HCT116 (cell line): Measurements from ENCODE around the gene RSPO4. TPM values are rescaled to one million over a fixed set of nuclear protein-coding genes. Genes with fewer than 3 reads are reported as not detected.

ENCODE experiments used
- ATAC-seq: fragments of 200-7000 bp; cut with Tn5 transposase; 2 replicates; pipeline ENCODE4 v1.9.1; 2020; ENCODE audit warnings: mild to moderate bottlenecking, moderate library complexity
- BruUV-seq: library from RNA; stranded (reverse); fragments of 400-500 nt; replicated peaks from 2 replicates; lab custom pipeline; 2021; lab: Mats Ljungman, UMichigan
- CTCF ChIA-PET: fragments of 300-600 bp; sonication (Branson Sonifier 250); formaldehyde crosslinking; loops from one replicate; lab custom pipeline; 2021; ENCODE audit warnings: antibody characterized with exemption; lab: Charles Lee
- POLR2A ChIA-PET: fragments of 300-600, 350-600 bp; sonication (Branson Sonifier 250); formaldehyde crosslinking; loops from one replicate; lab custom pipeline; 2021; ENCODE audit warnings: antibody characterized with exemption; lab: Charles Lee
- RAD21 ChIA-PET, 2 experiments: fragments of 300-600 bp; sonication (Branson Sonifier 250); formaldehyde crosslinking; loops; one replicate each; lab custom pipeline; 2023; ENCODE audit warnings: low total read pairs in 2 of 2; ENCODE audit not compliant: uncharacterized antibody in 2 of 2, unreplicated experiment in 2 of 2, low non-redundant PET in 1 of 2; lab: Charles Lee
- DNase-seq: peaks from one replicate; pipeline ENCODE4 v3.0.0-alpha.2; 2010; ENCODE audit warnings: low read depth, low spot score
- H2AFZ ChIP-seq: fragments of 200-600 bp; shearing (Covaris generic), sonication (generic); 2 replicates; pipeline ENCODE4 v1.6.1; 2017; ENCODE audit warnings: low read depth, mixed run types, mixed read lengths, antibody characterized with exemption, low read length; ENCODE audit not compliant: poor library complexity, severe bottlenecking
- H3K27ac ChIP-seq: 2 replicates; pipeline ENCODE4 v1.5.1; 2012; ENCODE audit warnings: low read depth, low read length
- H3K27me3 ChIP-seq: fragments of 200-600 bp; sonication (generic); 2 replicates; pipeline ENCODE4 v1.6.1; 2016; ENCODE audit warnings: mixed run types, low read length, mixed read lengths; ENCODE audit not compliant: insufficient read depth
- H3K36me3 ChIP-seq, 2 experiments: fragments of 200-500 bp in 1 of 2; fragments of 200-600 bp in 1 of 2; sonication (Bioruptor generic) in 1 of 2; sonication (generic) in 1 of 2; 2 replicates each; pipeline versions ENCODE4 v1.5.1 to v1.6.1; 2014 to 2016; ENCODE audit warnings: low read length in 2 of 2, inconsistent platforms in 1 of 2, mixed read lengths in 1 of 2, mixed run types in 1 of 2; ENCODE audit not compliant: insufficient read depth in 2 of 2, control insufficient read depth in 1 of 2
- H3K4me1 ChIP-seq, 2 experiments: fragments of 200-600 bp in 1 of 2; sonication (generic) in 1 of 2; 2 replicates each; pipeline versions ENCODE4 v1.5.1 to v1.6.1; 2012 to 2017; ENCODE audit warnings: low read length in 2 of 2, inconsistent platforms in 1 of 2, mild to moderate bottlenecking in 1 of 2, mixed read lengths in 1 of 2, mixed run types in 1 of 2, moderate library complexity in 1 of 2; ENCODE audit not compliant: insufficient read depth in 2 of 2, control insufficient read depth in 1 of 2
- H3K4me2 ChIP-seq: fragments of 200-600 bp; sonication (generic); 2 replicates; pipeline ENCODE4 v1.6.1; 2017; ENCODE audit warnings: mixed run types, low read length, mixed read lengths
- H3K4me3 ChIP-seq, 2 experiments: fragments of 200-600 bp in 1 of 2; sonication (generic) in 1 of 2; replicated peaks in 1 of 2; 2 replicates each; pipeline ENCODE4 v1.5.1; 2011 to 2016; ENCODE audit warnings: low read length in 2 of 2, control low read depth in 1 of 2, low read depth in 1 of 2, mild to moderate bottlenecking in 1 of 2, mixed read lengths in 1 of 2, mixed run types in 1 of 2
- H3K79me2 ChIP-seq: fragments of 200-600 bp; sonication (generic); 2 replicates; pipeline ENCODE4 v1.6.1; 2017; ENCODE audit warnings: mild to moderate bottlenecking, mixed run types, low read length, moderate library complexity, mixed read lengths; ENCODE audit not compliant: insufficient read depth
- H3K9ac ChIP-seq: fragments of 200-600 bp; sonication (generic); 2 replicates; pipeline ENCODE4 v1.6.1; 2016; ENCODE audit warnings: low read length, mixed read lengths
- H3K9me2 ChIP-seq: fragments of 200-600 bp; sonication (generic), shearing (Covaris generic); 2 replicates; pipeline ENCODE4 v1.6.1; 2017; ENCODE audit warnings: mixed run types, mild to moderate bottlenecking, moderate library complexity; ENCODE audit not compliant: insufficient read depth
- H3K9me3 ChIP-seq, 2 experiments: fragments of 200-500 bp in 1 of 2; fragments of 200-600 bp in 1 of 2; sonication (Bioruptor generic) in 1 of 2; sonication (generic) in 1 of 2; 2 replicates each; pipeline ENCODE4 v1.6.1; 2014 to 2017; ENCODE audit warnings: low read length in 2 of 2, mixed read lengths in 2 of 2, inconsistent platforms in 1 of 2, low read depth in 1 of 2, mild to moderate bottlenecking in 1 of 2, mixed run types in 1 of 2, moderate library complexity in 1 of 2; ENCODE audit not compliant: control insufficient read depth in 1 of 2, insufficient read depth in 1 of 2
- H4K20me1 ChIP-seq: fragments of 200-600 bp; sonication (generic), shearing (Covaris generic); 2 replicates; pipeline ENCODE4 v1.6.1; 2017; ENCODE audit warnings: mixed run types, mild to moderate bottlenecking, moderate library complexity; ENCODE audit not compliant: insufficient read depth
- CBX3 ChIP-seq: IDR thresholded peaks from 2 replicates; pipeline ENCODE4 v1.6.1; 2012; ENCODE audit warnings: low read depth
- ELF1 ChIP-seq: IDR thresholded peaks from 2 replicates; pipeline ENCODE4 v1.6.1; 2012; ENCODE audit warnings: low read depth, borderline replicate concordance
- EZH2 ChIP-seq: fragments of 200-600 bp; sonication (generic); IDR thresholded peaks from 2 replicates; pipeline ENCODE4 v1.6.1; 2017; ENCODE audit warnings: antibody characterized with exemption, mixed run types
- EZH2phosphoT487 ChIP-seq: fragments of 200-600 bp; IDR thresholded peaks from 2 replicates; pipeline ENCODE4 v1.6.1; 2018; ENCODE audit warnings: antibody characterized with exemption, borderline replicate concordance
- FOSL1 ChIP-seq: IDR thresholded peaks from 2 replicates; pipeline ENCODE4 v1.6.1; 2012; ENCODE audit warnings: low read depth
- POLR2A ChIP-seq: IDR thresholded peaks from 2 replicates; pipeline ENCODE4 v1.7.0; 2011; ENCODE audit warnings: borderline replicate concordance; ENCODE audit not compliant: insufficient read depth, insufficient read length; ENCODE audit errors: extremely low read depth
- POLR2AphosphoS5 ChIP-seq: IDR thresholded peaks from 2 replicates; pipeline ENCODE4 v1.6.1; 2011; ENCODE audit warnings: mild to moderate bottlenecking, low read depth, low read length, moderate library complexity
- RAD21 ChIP-seq: IDR thresholded peaks from 2 replicates; pipeline ENCODE4 v1.6.1; 2012; ENCODE audit warnings: low read depth, mild to moderate bottlenecking
- SP1 ChIP-seq: IDR thresholded peaks from 2 replicates; pipeline ENCODE4 v1.6.1; 2012; ENCODE audit warnings: low read depth
- TCF7L2 ChIP-seq: IDR thresholded peaks from 2 replicates; pipeline ENCODE4 v1.7.0; 2011; ENCODE audit warnings: borderline replicate concordance, inconsistent platforms; ENCODE audit not compliant: insufficient read depth, insufficient read length; ENCODE audit errors: extremely low read depth
- YY1 ChIP-seq: IDR thresholded peaks from 2 replicates; pipeline ENCODE4 v1.6.1; 2011; ENCODE audit warnings: low read length, low read depth, moderate library complexity, mild to moderate bottlenecking; ENCODE audit not compliant: insufficient replicate concordance; ENCODE audit errors: extremely low read depth
- ZNF274 ChIP-seq: fragments of 200-500 bp; sonication (Bioruptor generic); IDR thresholded peaks from 2 replicates; pipeline ENCODE4 v1.6.1; 2014; ENCODE audit warnings: mild to moderate bottlenecking, low read depth, low read length, inconsistent platforms
- intact Hi-C: fragments of 100-400 bp; cut with micrococcal nuclease; formaldehyde crosslinking; loops from 2 replicates; pipeline ENCODE4 v1.10.0; 2022
- total RNA-seq: library from RNA; stranded (reverse); gene quantifications from one replicate; pipeline ENCODE4 v1.2.1, GENCODE V29; 2021; ENCODE audit not compliant: unreplicated experiment
- TF ChIP-seq, protein P1 (sequence below), 3 experiments: fragments of 200-600 bp in 1 of 3; sonication (generic) in 1 of 3; IDR thresholded peaks in 2 of 3; conservative IDR thresholded peaks in 1 of 3; 2 replicates each; pipeline ENCODE4 v1.5.1; 2012 to 2017; ENCODE audit warnings: low read depth in 2 of 3, low read length in 2 of 3, antibody characterized with exemption in 1 of 3, borderline replicate concordance in 1 of 3, control low read depth in 1 of 3, mild to moderate bottlenecking in 1 of 3, mixed read lengths in 1 of 3, mixed run types in 1 of 3, moderate library complexity in 1 of 3; ENCODE audit not compliant: insufficient read depth in 1 of 3
- TF ChIP-seq, protein P2 (sequence below): IDR thresholded peaks from 2 replicates; pipeline ENCODE4 v1.6.1; 2012
- TF ChIP-seq, protein P3 (sequence below): IDR thresholded peaks from 2 replicates; pipeline ENCODE4 v1.6.1; 2012
- TF ChIP-seq, protein P4 (sequence below): IDR thresholded peaks from 2 replicates; pipeline ENCODE4 v1.6.1; 2011; ENCODE audit warnings: mild to moderate bottlenecking, low read length, moderate library complexity; ENCODE audit not compliant: insufficient replicate concordance; ENCODE audit errors: extremely low read depth

Gene RSPO4
- total RNA-seq, 1 experiment from 2014 or later = 0.84 TPM

DNA sequence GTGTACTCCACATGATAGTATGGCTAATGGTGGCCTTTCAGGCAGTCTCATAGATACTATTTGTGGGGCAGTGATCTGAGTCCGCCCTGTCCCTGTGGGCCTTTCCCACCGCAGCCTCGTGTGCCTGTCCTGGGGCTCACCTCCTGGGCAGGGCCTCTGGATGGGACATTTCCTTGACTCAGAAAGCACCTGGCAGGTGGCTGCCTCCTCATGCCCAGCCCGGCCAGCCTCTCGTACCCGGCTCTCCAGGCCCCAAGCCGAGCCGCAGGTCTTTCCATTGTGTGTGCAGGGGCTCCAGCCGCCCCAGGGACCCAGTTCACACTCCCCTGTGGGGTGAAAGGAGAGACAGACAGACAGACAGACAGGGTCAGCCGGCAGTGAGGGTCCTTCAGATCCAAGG is 38.3 kb downstream of the RSPO4 start:
- no peaks in the 10 kb centered on the region for H3K9me2 ChIP-seq
- no peaks in the 10 kb centered on the region for H3K9me3 ChIP-seq
- no TSS peak for BruUV-seq
- RAD21 ChIA-PET = no interaction called here
- H3K4me3 ChIP-seq = no peak overlapping the region
- no peaks in the 10 kb centered on the region for H3K79me2 ChIP-seq
- POLR2A ChIA-PET = no interaction called here
- H3K4me2 ChIP-seq = no peak overlapping the region
- peaks cover 0 to 10% of the 10 kb centered on the region in 2 experiments; a peak in 1 of 4 replicates for H3K4me1 ChIP-seq
- TF ChIP-seq EZH2phosphoT487 (no peak), POLR2AphosphoS5 (no peak), SP1 (no peak)
- TF ChIP-seq, protein P1, sequence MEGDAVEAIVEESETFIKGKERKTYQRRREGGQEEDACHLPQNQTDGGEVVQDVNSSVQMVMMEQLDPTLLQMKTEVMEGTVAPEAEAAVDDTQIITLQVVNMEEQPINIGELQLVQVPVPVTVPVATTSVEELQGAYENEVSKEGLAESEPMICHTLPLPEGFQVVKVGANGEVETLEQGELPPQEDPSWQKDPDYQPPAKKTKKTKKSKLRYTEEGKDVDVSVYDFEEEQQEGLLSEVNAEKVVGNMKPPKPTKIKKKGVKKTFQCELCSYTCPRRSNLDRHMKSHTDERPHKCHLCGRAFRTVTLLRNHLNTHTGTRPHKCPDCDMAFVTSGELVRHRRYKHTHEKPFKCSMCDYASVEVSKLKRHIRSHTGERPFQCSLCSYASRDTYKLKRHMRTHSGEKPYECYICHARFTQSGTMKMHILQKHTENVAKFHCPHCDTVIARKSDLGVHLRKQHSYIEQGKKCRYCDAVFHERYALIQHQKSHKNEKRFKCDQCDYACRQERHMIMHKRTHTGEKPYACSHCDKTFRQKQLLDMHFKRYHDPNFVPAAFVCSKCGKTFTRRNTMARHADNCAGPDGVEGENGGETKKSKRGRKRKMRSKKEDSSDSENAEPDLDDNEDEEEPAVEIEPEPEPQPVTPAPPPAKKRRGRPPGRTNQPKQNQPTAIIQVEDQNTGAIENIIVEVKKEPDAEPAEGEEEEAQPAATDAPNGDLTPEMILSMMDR (IDR thresholded peaks at IDR 0.05 in 2 of 3, conservative IDR thresholded peaks at IDR 0.05 in 1 of 3; ENCODE audit: borderline replicate concordance in 1 of 3, insufficient read depth in 1 of 3, low read depth in 2 of 3, low read length in 2 of 3) = no peak
- TF ChIP-seq, protein P2, sequence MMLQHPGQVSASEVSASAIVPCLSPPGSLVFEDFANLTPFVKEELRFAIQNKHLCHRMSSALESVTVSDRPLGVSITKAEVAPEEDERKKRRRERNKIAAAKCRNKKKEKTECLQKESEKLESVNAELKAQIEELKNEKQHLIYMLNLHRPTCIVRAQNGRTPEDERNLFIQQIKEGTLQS = no peak
- no peak for ATAC-seq
- CTCF ChIA-PET = no interaction called here
- intact Hi-C loops = no loop called here
- no peaks in the 10 kb centered on the region for H4K20me1 ChIP-seq
- H3K27ac ChIP-seq = no peak overlapping the region
- H3K36me3 ChIP-seq = no peaks in the 10 kb centered on the region
- H3K9ac ChIP-seq = no peak overlapping the region
- DNase-seq = no peak
- no peak overlapping the region for H2AFZ ChIP-seq
- H3K27me3 ChIP-seq = no peaks in the 10 kb centered on the region

DNA sequence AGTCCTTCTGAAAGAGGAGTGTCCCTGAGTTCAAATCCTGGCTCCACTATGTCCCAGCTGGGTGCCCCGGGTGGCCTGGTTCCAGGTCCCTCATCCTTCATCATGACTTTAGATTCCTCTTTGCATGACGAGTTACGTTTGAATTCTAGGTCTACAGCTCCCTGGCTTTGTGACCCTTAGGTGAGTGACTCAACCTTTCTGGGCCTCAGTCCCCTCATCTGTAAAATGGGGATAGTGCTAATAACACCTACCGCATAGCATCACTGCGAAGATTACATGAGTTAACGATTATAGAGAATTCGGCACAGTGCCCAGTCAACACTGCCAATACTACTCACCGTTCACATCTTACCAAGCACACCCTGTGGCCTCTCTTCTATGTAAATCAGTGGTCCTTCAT is 39.4 kb downstream of the RSPO4 start:
- RAD21 ChIA-PET = no interaction called here
- CTCF ChIA-PET = no interaction called here
- DNase-seq (no peak), ATAC-seq (no peak)
- BruUV-seq = no TSS peak
- intact Hi-C loops = no loop called here
- Histone ChIP-seq H3K79me2 (no peaks in the 10 kb centered on the region), H3K36me3 (no peaks in the 10 kb centered on the region), H4K20me1 (no peaks in the 10 kb centered on the region), H3K9me3 (no peaks in the 10 kb centered on the region), H3K27ac (no peak overlapping the region), H3K9ac (no peak overlapping the region), H3K4me3 (no peak overlapping the region), H3K4me2 (no peak overlapping the region), H2AFZ (no peak overlapping the region), H3K9me2 (no peaks in the 10 kb centered on the region), H3K27me3 (no peaks in the 10 kb centered on the region), H3K4me1 (peaks cover 0 to 1% of the 10 kb centered on the region in 2 experiments; a peak in 1 of 4 replicates)
- POLR2A ChIA-PET = no interaction called here
- TF ChIP-seq CBX3 (no peak), EZH2phosphoT487 (no peak), FOSL1 (no peak), ZNF274 (no peak), RAD21 (no peak), EZH2 (no peak), SP1 (no peak), POLR2A (no peak), POLR2AphosphoS5 (no peak), YY1 (no peak), ELF1 (no peak), TCF7L2 (no peak)
- TF ChIP-seq, protein P3, sequence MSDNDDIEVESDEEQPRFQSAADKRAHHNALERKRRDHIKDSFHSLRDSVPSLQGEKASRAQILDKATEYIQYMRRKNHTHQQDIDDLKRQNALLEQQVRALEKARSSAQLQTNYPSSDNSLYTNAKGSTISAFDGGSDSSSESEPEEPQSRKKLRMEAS = no peak
- TF ChIP-seq, protein P4, sequence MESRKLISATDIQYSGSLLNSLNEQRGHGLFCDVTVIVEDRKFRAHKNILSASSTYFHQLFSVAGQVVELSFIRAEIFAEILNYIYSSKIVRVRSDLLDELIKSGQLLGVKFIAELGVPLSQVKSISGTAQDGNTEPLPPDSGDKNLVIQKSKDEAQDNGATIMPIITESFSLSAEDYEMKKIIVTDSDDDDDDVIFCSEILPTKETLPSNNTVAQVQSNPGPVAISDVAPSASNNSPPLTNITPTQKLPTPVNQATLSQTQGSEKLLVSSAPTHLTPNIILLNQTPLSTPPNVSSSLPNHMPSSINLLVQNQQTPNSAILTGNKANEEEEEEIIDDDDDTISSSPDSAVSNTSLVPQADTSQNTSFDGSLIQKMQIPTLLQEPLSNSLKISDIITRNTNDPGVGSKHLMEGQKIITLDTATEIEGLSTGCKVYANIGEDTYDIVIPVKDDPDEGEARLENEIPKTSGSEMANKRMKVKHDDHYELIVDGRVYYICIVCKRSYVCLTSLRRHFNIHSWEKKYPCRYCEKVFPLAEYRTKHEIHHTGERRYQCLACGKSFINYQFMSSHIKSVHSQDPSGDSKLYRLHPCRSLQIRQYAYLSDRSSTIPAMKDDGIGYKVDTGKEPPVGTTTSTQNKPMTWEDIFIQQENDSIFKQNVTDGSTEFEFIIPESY = no peak
